Measurements from ENCODE around the gene THNSL1. TPM values are rescaled to one million over a fixed set of nuclear protein-coding genes. Genes with fewer than 3 reads are reported as not detected.

Gene THNSL1
- total RNA-seq, 1 experiment from 2014 or later = 5.5 TPM

- no peaks in the 10 kb centered on the region for H3K4me1 Mint-ChIP-seq
- no peaks in the 10 kb centered on the region for H3K9me3 Mint-ChIP-seq
- ATAC-seq (no peak), DNase-seq (ENCODE audit: low spot score) (no peak)
- H3K4me3 Mint-ChIP-seq = no peak overlapping the region
- TF ChIP-seq ZNF232 (CRISPR knock-in tag; IDR thresholded peaks at IDR 0.05) = no peak
- TF ChIP-seq IRF1 (CRISPR knock-in tag; IDR thresholded peaks at IDR 0.05) = no peak
- TF ChIP-seq RELA (CRISPR knock-in tag; IDR thresholded peaks at IDR 0.05; ENCODE audit: borderline replicate concordance) = no peak
- TF ChIP-seq NFATC4 (CRISPR knock-in tag; IDR thresholded peaks at IDR 0.05) = no peak
- TF ChIP-seq JAZF1 (CRISPR knock-in tag; IDR thresholded peaks at IDR 0.05) = no peak
- TF ChIP-seq SOX15 (CRISPR knock-in tag; IDR thresholded peaks at IDR 0.05) = no peak
- no peak for TF ChIP-seq TEAD1 (CRISPR knock-in tag; IDR thresholded peaks at IDR 0.05)
- no peak for TF ChIP-seq NFYB (CRISPR knock-in tag; conservative IDR thresholded peaks at IDR 0.05; ENCODE audit: low read depth)
- no peak for TF ChIP-seq ZNF263 (CRISPR knock-in tag; IDR thresholded peaks at IDR 0.05; ENCODE audit: low read depth)
- TF ChIP-seq CDX4 (CRISPR knock-in tag; IDR thresholded peaks at IDR 0.05; ENCODE audit: borderline replicate concordance) = no peak
- TF ChIP-seq ATF2 (CRISPR knock-in tag; IDR thresholded peaks at IDR 0.05; ENCODE audit: borderline replicate concordance, low read depth) = no peak
- TF ChIP-seq NFE2L1 (CRISPR knock-in tag; IDR thresholded peaks at IDR 0.05) = no peak
- TF ChIP-seq MAX (CRISPR knock-in tag; IDR thresholded peaks at IDR 0.05) = no peak
- no peak for TF ChIP-seq TEAD4 (CRISPR knock-in tag; IDR thresholded peaks at IDR 0.05)
- TF ChIP-seq OVOL2 (CRISPR knock-in tag; IDR thresholded peaks at IDR 0.05; ENCODE audit: borderline replicate concordance) = no peak
- TF ChIP-seq SMAD4 (CRISPR knock-in tag; IDR thresholded peaks at IDR 0.05) = no peak
- TF ChIP-seq ATF1 (CRISPR knock-in tag; IDR thresholded peaks at IDR 0.05) = no peak
- no peak for TF ChIP-seq NR2C2 (CRISPR knock-in tag; IDR thresholded peaks at IDR 0.05)
- TF ChIP-seq ZNF416 (CRISPR knock-in tag; IDR thresholded peaks at IDR 0.05) = no peak
- ChIA-PET POLR2A (no interaction called here), CTCF (no interaction called here)
- H3K36me3 Mint-ChIP-seq = no peaks in the 10 kb centered on the region
- no peaks in the 10 kb centered on the region for H3K27me3 Mint-ChIP-seq (ENCODE audit: low read depth)
- H3K27ac Mint-ChIP-seq = no peak overlapping the region
These were observed 6.9 kb downstream of the THNSL1 start for GRCh38 chr10:25023278-25023677.

GRCh38 chr10:25024528-25024927 lies 8.1 kb downstream of the THNSL1 start:
- Mint-ChIP-seq H3K4me1 (no peaks in the 10 kb centered on the region), H3K9me3 (no peaks in the 10 kb centered on the region), H3K27me3 (ENCODE audit: low read depth) (no peaks in the 10 kb centered on the region), H3K4me3 (no peak overlapping the region), H3K27ac (no peak overlapping the region), H3K36me3 (no peaks in the 10 kb centered on the region)
- DNase-seq (ENCODE audit: low spot score) = no peak
- CTCF ChIA-PET = interaction anchor here (1.6 kb wide), 1 partner anchor 202 kb away, joined by 3 read pairs; no protein-coding TSS in a partner anchor
- no peak for ATAC-seq
- no peak for TF ChIP-seq NFE2L1 (CRISPR knock-in tag; IDR thresholded peaks at IDR 0.05)
- no peak for TF ChIP-seq ETV6 (CRISPR knock-in tag; IDR thresholded peaks at IDR 0.05)
- no peak for TF ChIP-seq MYBL2 (CRISPR knock-in tag; IDR thresholded peaks at IDR 0.05)
- no peak for TF ChIP-seq SMAD4 (CRISPR knock-in tag; IDR thresholded peaks at IDR 0.05)
- no peak for TF ChIP-seq SMAD3 (CRISPR knock-in tag; IDR thresholded peaks at IDR 0.05; ENCODE audit: borderline replicate concordance)
- POLR2A ChIA-PET = no interaction called here

- Mint-ChIP-seq H3K9me3 (no peaks in the 10 kb centered on the region), H3K36me3 (no peaks in the 10 kb centered on the region), H3K4me1 (no peaks in the 10 kb centered on the region), H3K27me3 (ENCODE audit: low read depth) (no peaks in the 10 kb centered on the region), H3K4me3 (no peak overlapping the region), H3K27ac (no peak overlapping the region)
- CTCF ChIA-PET = no interaction called here
- ATAC-seq = no peak
- POLR2A ChIA-PET = no interaction called here
- no peak for DNase-seq (ENCODE audit: low spot score)
- TF ChIP-seq SOX15 (CRISPR knock-in tag; IDR thresholded peaks at IDR 0.05) (no peak), ZNF396 (CRISPR knock-in tag; IDR thresholded peaks at IDR 0.05; ENCODE audit: borderline replicate concordance) (no peak), ZNF219 (CRISPR knock-in tag; IDR thresholded peaks at IDR 0.05; ENCODE audit: borderline replicate concordance) (no peak), MAX (CRISPR knock-in tag; IDR thresholded peaks at IDR 0.05) (no peak), AFF4 (CRISPR knock-in tag; IDR thresholded peaks at IDR 0.05; ENCODE audit: borderline replicate concordance) (no peak), ZNF263 (CRISPR knock-in tag; IDR thresholded peaks at IDR 0.05; ENCODE audit: low read depth) (no peak), EMX1 (CRISPR knock-in tag; IDR thresholded peaks at IDR 0.05) (no peak)
These were observed 10.1 kb downstream of the THNSL1 start for GRCh38 chr10:25026463-25026862.

All from WTC11 (cell line).